ENCODE data around the gene SLC9A9.

SLC9A9 gene

GRCh38 chr3:143847787-143848631 lies at the start of gene SLC9A9:
TSS of gene SLC9A9 (minus strand) at chr3:143848468. CDS start at chr3:143848322, 146 bp downstream.
- no peak for TF ChIP-seq CTCF (IDR thresholded peaks at IDR 0.05; ENCODE audit: low read length)
- TF ChIP-seq EZH2phosphoT487 (IDR thresholded peaks at IDR 0.05; ENCODE audit: low read length): no peak
- TF ChIP-seq EZH2 (optimal IDR thresholded peaks at IDR 0.05; ENCODE audit: low read depth, low read length): no peak
- Histone ChIP-seq H4K20me1 (ENCODE audit: insufficient read depth, low read length) (no peaks in the 10 kb centered on the region), H3K9me2 (replicated peaks; ENCODE audit: insufficient read depth, low read length) (no peaks in the 10 kb centered on the region), H3K9me3 (replicated peaks; ENCODE audit: insufficient read depth, low read length) (no peaks in the 10 kb centered on the region), H2AFZ (ENCODE audit: low read length) (peak within 1 kb of the TSS; percentile 17), H3K4me3 (ENCODE audit: low read length) (peak within 1 kb of the TSS; percentile 62), H3K36me3 (replicated peaks; ENCODE audit: insufficient read depth, low read length) (no peaks in the 10 kb centered on the region), H3K27ac (ENCODE audit: low read length) (peak within 1 kb of the TSS; percentile 53), H3K9ac (ENCODE audit: low read length) (peak within 1 kb of the TSS; percentile 25), H3K4me2 (ENCODE audit: low read depth, low read length) (peak within 1 kb of the TSS; percentile 77), H3K4me1 (ENCODE audit: low read length) (peaks cover 50% of the 10 kb centered on the region), H3F3A (ENCODE audit: insufficient read depth, low read length) (peaks cover 32% of the 10 kb centered on the region), H3K27me3 (replicated peaks; ENCODE audit: insufficient read depth, low read length) (no peaks in the 10 kb centered on the region), H3K79me2 (ENCODE audit: low read length) (peaks cover 40% of the 10 kb centered on the region)
- peak; percentile 80 for DNase-seq

GRCh38 chr3:143897576-143898295 lies 49.5 kb upstream of the SLC9A9 start:
- Histone ChIP-seq H3K4me3 (ENCODE audit: low read length) (no peak overlapping the region), H2AFZ (ENCODE audit: low read length) (no peak overlapping the region), H3K9ac (ENCODE audit: low read length) (no peak overlapping the region), H3K4me1 (ENCODE audit: low read length) (0 out of 2 replicates have a peak, but pooled peaks cover 3% of the 10 kb centered on the region), H3K27me3 (replicated peaks; ENCODE audit: insufficient read depth, low read length) (no peaks in the 10 kb centered on the region), H3K27ac (ENCODE audit: low read length) (no peak overlapping the region), H3K4me2 (ENCODE audit: low read depth, low read length) (no peak overlapping the region), H3F3A (ENCODE audit: insufficient read depth, low read length) (no peaks in the 10 kb centered on the region), H3K79me2 (ENCODE audit: low read length) (no peaks in the 10 kb centered on the region), H3K9me2 (replicated peaks; ENCODE audit: insufficient read depth, low read length) (no peaks in the 10 kb centered on the region), H3K36me3 (replicated peaks; ENCODE audit: insufficient read depth, low read length) (no peaks in the 10 kb centered on the region), H4K20me1 (ENCODE audit: insufficient read depth, low read length) (no peaks in the 10 kb centered on the region), H3K9me3 (replicated peaks; ENCODE audit: insufficient read depth, low read length) (no peaks in the 10 kb centered on the region)
- TF ChIP-seq EZH2phosphoT487 (IDR thresholded peaks at IDR 0.05; ENCODE audit: low read length) (no peak), CTCF (IDR thresholded peaks at IDR 0.05; ENCODE audit: low read length) (no peak), EZH2 (optimal IDR thresholded peaks at IDR 0.05; ENCODE audit: low read depth, low read length) (no peak)
- no peak for DNase-seq

- H4K20me1 ChIP-seq (ENCODE audit: insufficient read depth, low read length): no peaks in the 10 kb centered on the region
- H3K9me2 ChIP-seq (replicated peaks; ENCODE audit: insufficient read depth, low read length): no peaks in the 10 kb centered on the region
- H3K27me3 ChIP-seq (replicated peaks; ENCODE audit: insufficient read depth, low read length): no peaks in the 10 kb centered on the region
- H3K4me1 ChIP-seq (ENCODE audit: low read length): 0 out of 2 replicates have a peak, but pooled peaks cover 3% of the 10 kb centered on the region
- H2AFZ ChIP-seq (ENCODE audit: low read length): no peak overlapping the region
- no peak for DNase-seq
- no peak overlapping the region for H3K4me2 ChIP-seq (ENCODE audit: low read depth, low read length)
- H3K79me2 ChIP-seq (ENCODE audit: low read length): no peaks in the 10 kb centered on the region
- no peak overlapping the region for H3K9ac ChIP-seq (ENCODE audit: low read length)
- no peak overlapping the region for H3K27ac ChIP-seq (ENCODE audit: low read length)
- no peak overlapping the region for H3K4me3 ChIP-seq (ENCODE audit: low read length)
- TF ChIP-seq EZH2phosphoT487 (IDR thresholded peaks at IDR 0.05; ENCODE audit: low read length) (no peak), EZH2 (optimal IDR thresholded peaks at IDR 0.05; ENCODE audit: low read depth, low read length) (no peak), CTCF (IDR thresholded peaks at IDR 0.05; ENCODE audit: low read length) (no peak)
- no peaks in the 10 kb centered on the region for H3F3A ChIP-seq (ENCODE audit: insufficient read depth, low read length)
- no peaks in the 10 kb centered on the region for H3K9me3 ChIP-seq (replicated peaks; ENCODE audit: insufficient read depth, low read length)
- H3K36me3 ChIP-seq (replicated peaks; ENCODE audit: insufficient read depth, low read length): no peaks in the 10 kb centered on the region
Observed at GRCh38 chr3:143896486-143896885, 48.2 kb upstream of the SLC9A9 start.
